Putamen (tissue), 1 donor: ENCODE results near the gene RRP9.
"Not testable (repeated sequence)": the region's sequence is repeated elsewhere in the genome, so short reads cannot be mapped to it uniquely, and the experiment has no call there.

Experiments
- DNase-seq: peaks from one replicate; pipeline ENCODE4 v3.0.0-alpha.2; 2016; ENCODE audit warnings: low spot score

Gene RRP9

DNA sequence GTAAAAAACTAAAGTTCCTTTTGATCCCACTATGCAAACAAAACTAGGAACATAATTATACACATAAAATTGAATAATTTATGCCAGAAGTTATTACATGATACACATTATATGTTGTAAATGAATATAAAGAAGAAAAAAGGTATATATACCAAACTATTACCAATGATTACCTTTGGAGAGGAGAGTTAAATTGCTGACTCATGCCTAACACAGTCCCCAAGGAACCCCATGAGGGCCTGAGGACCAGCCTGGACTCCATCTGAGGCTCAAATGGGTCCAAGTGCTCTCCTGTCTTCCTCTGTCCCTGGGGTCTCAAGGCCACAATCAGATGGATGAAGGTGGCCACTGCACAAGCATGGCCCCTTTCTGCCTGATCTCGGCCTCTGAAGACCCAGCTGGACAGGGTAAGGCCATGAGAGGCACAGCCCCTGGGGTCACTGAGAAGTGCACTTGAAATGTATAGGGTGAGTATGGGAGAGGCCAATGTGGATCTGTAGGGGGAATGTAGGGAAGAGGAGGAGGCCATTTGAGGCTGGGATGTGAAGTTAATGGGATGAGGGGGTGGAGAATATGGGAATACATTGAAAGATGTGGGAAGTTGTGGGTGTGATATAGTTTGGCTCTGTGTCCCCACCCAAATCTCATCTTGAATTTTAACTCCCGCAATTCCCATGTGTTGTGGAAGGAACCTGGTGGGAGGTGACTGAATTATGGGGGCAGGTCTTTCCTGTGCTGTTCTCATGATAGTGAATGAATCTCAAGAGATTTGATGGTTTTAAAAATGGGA, 37.5 kb downstream of the RRP9 start:
- no peak for DNase-seq

DNA sequence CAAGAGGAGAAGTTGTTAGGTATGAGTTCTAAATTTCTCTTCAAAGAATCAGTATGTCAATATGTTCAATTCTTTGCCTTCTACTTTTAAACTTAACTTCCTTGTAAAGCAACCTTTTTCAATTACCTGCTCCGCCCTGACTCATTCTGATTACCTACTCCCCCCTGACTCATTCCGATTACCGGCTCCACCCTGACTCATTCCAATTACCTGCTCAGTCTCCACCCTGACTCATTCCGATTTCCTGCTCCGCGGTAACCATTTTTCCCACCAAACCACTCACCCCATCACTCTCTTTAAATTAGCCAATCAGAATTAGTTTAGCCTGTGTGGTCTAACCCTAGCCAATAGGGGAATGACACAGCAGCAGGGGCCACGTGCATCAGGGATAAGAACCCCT, 39.3 kb downstream of the RRP9 start:
- DNase-seq = not testable (repeated sequence)

- DNase-seq = not testable (repeated sequence)
These were observed 41.7 kb downstream of the RRP9 start for GRCh38 chr3:51900043-51900442.

- no peak for DNase-seq
These were observed 44.3 kb downstream of the RRP9 start for GRCh38 chr3:51897391-51897790.

- DNase-seq = no peak
These were observed 44.9 kb downstream of the RRP9 start for GRCh38 chr3:51896607-51897305.

- DNase-seq = no peak
These were observed 46.8 kb downstream of the RRP9 start for GRCh38 chr3:51894939-51895338.

DNA sequence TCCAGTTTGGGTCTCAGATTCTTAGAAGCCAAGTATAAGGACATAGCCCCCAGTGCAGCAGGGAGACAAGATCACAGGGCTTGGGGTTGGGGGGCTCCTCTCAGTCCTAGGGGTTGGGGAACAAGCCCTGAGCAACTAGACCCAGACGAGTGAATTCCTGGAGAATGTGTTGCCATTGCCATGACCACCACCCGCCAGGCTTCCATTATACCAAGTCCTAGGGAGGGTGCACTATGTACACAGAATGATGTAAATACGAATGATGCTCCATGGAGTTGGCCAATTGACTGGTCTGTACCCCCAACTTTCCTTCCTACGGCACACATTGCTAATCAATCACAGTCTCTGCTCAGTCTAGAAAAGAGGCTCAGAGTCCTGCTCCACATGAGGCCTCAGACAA, 47.3 kb downstream of the RRP9 start:
- no peak for DNase-seq

GRCh38 chr3:51891242-51892039, 50.3 kb downstream of the RRP9 start:
- DNase-seq = no peak

GRCh38 chr3:51888463-51889105, 53.1 kb downstream of the RRP9 start:
- no peak for DNase-seq

GRCh38 chr3:51887620-51888019, 54.1 kb downstream of the RRP9 start:
- no peak for DNase-seq

- DNase-seq = no peak
These were observed 55.3 kb downstream of the RRP9 start for GRCh38 chr3:51886447-51886846.
